ENCODE results near the gene NECTIN2. TPM values are rescaled to one million over a fixed set of nuclear protein-coding genes. Genes with fewer than 3 reads are reported as not detected.

Gene NECTIN2
- total and polyA plus RNA-seq, 2 donors (not counting 1 experiment from before 2014, with no cell fraction given) = 0.15 to 0.32 TPM

GRCh38 chr19:44878120-44878865 lies 32.2 kb downstream of the NECTIN2 start:
- Histone ChIP-seq H2AFZ (ENCODE audit: insufficient read depth, low read depth, low read length, poor library complexity, severe bottlenecking) (no peak overlapping the region), H3K27ac (ENCODE audit: low read length in 2 of 2) (no peak overlapping the region), H3K9me3 (ENCODE audit: control extremely low read depth in 1 of 3, control insufficient read depth in 2 of 3, insufficient read depth in 1 of 3, low read length in 2 of 3) (no peaks in the 10 kb centered on the region), H3K4me2 (replicated peaks; ENCODE audit: low read depth, low read length, poor library complexity, severe bottlenecking) (no peak overlapping the region), H3K9ac (ENCODE audit: low read length) (no peak overlapping the region), H3K4me3 (ENCODE audit: control extremely low read depth in 1 of 5, extremely low read depth in 1 of 5, insufficient read depth in 1 of 5, low read depth in 2 of 5, low read length in 4 of 5) (no peak overlapping the region), H3K36me3 (replicated peaks in 1 of 2; ENCODE audit: control extremely low read depth in 1 of 2, control insufficient read depth in 1 of 2, extremely low read depth in 1 of 2, insufficient read depth in 2 of 2, low read length in 1 of 2) (no peaks in the 10 kb centered on the region), H4K20me1 (ENCODE audit: control insufficient read depth, insufficient read depth, low read length, poor library complexity, severe bottlenecking) (no peaks in the 10 kb centered on the region), H3K4me1 (ENCODE audit: control insufficient read depth in 2 of 2, insufficient read depth in 2 of 2, low read length in 2 of 2) (no peaks in the 10 kb centered on the region), H3K79me2 (ENCODE audit: control insufficient read depth, insufficient read depth, low read length) (no peaks in the 10 kb centered on the region), H3K27me3 (replicated peaks in 1 of 4; ENCODE audit: control extremely low read depth in 1 of 4, control insufficient read depth in 3 of 4, insufficient read depth in 4 of 4, low read length in 3 of 4) (no peaks in the 10 kb centered on the region)
- intact Hi-C loops (cut with micrococcal nuclease) = no loop called here
- CTCF ChIA-PET = no interaction called here
- DNase-seq (no peak), ATAC-seq (ENCODE audit: low read depth) (no peak)
- 86% methylated on average over 21 of the region's 26 CpGs for WGBS (ENCODE audit: insufficient coverage)
- H3K4me1 Mint-ChIP-seq = no peaks in the 10 kb centered on the region
- no peak overlapping the region for H3K4me3 Mint-ChIP-seq
- H3K27ac Mint-ChIP-seq = no peak overlapping the region
- H3K27me3 Mint-ChIP-seq = peaks cover 18% of the 10 kb centered on the region
- H3K9me3 Mint-ChIP-seq (ENCODE audit: insufficient read depth) = no peaks in the 10 kb centered on the region
- POLR2A ChIA-PET = no interaction called here
- no peak for TF ChIP-seq CTCF (IDR thresholded peaks at IDR 0.05)
- TF ChIP-seq EZH2 (IDR thresholded peaks at IDR 0.05; ENCODE audit: borderline replicate concordance, insufficient read depth, low read depth, low read length, poor library complexity, severe bottlenecking) = no peak

- Histone ChIP-seq H3K36me3 (replicated peaks in 1 of 2; ENCODE audit: control extremely low read depth in 1 of 2, control insufficient read depth in 1 of 2, extremely low read depth in 1 of 2, insufficient read depth in 2 of 2, low read length in 1 of 2) (no peaks in the 10 kb centered on the region), H3K27ac (ENCODE audit: low read length in 2 of 2) (no peak overlapping the region), H3K9me3 (ENCODE audit: control extremely low read depth in 1 of 3, control insufficient read depth in 2 of 3, insufficient read depth in 1 of 3, low read length in 2 of 3) (no peaks in the 10 kb centered on the region), H3K4me3 (ENCODE audit: control extremely low read depth in 1 of 5, extremely low read depth in 1 of 5, insufficient read depth in 1 of 5, low read depth in 2 of 5, low read length in 4 of 5) (no peak overlapping the region), H3K4me2 (replicated peaks; ENCODE audit: low read depth, low read length, poor library complexity, severe bottlenecking) (no peak overlapping the region), H3K27me3 (replicated peaks in 1 of 4; ENCODE audit: control extremely low read depth in 1 of 4, control insufficient read depth in 3 of 4, insufficient read depth in 4 of 4, low read length in 3 of 4) (no peaks in the 10 kb centered on the region), H3K9ac (ENCODE audit: low read length) (no peak overlapping the region), H3K79me2 (ENCODE audit: control insufficient read depth, insufficient read depth, low read length) (no peaks in the 10 kb centered on the region), H3K4me1 (ENCODE audit: control insufficient read depth in 2 of 2, insufficient read depth in 2 of 2, low read length in 2 of 2) (no peaks in the 10 kb centered on the region), H4K20me1 (ENCODE audit: control insufficient read depth, insufficient read depth, low read length, poor library complexity, severe bottlenecking) (no peaks in the 10 kb centered on the region), H2AFZ (ENCODE audit: insufficient read depth, low read depth, low read length, poor library complexity, severe bottlenecking) (no peak overlapping the region)
- no peak for TF ChIP-seq EZH2 (IDR thresholded peaks at IDR 0.05; ENCODE audit: borderline replicate concordance, insufficient read depth, low read depth, low read length, poor library complexity, severe bottlenecking)
- no peak for TF ChIP-seq CTCF (IDR thresholded peaks at IDR 0.05)
- DNase-seq (no peak), ATAC-seq (ENCODE audit: low read depth) (no peak)
- ChIA-PET CTCF (no interaction called here), POLR2A (no interaction called here)
- Mint-ChIP-seq H3K4me3 (no peak overlapping the region), H3K4me1 (no peaks in the 10 kb centered on the region), H3K9me3 (ENCODE audit: insufficient read depth) (no peaks in the 10 kb centered on the region), H3K27me3 (peaks cover 19% of the 10 kb centered on the region), H3K27ac (no peak overlapping the region)
- intact Hi-C loops (cut with micrococcal nuclease) = no loop called here
- 85% methylated on average over 13 of the region's 18 CpGs for WGBS (ENCODE audit: insufficient coverage)
Measured at GRCh38 chr19:44879309-44880065, 33.4 kb downstream of the NECTIN2 start.

Data from B cell (primary cell).